ENCODE measurements around the gene PPFIBP2. TPM values are rescaled to one million over a fixed set of nuclear protein-coding genes. Genes with fewer than 3 reads are reported as not detected.

PPFIBP2 gene
- total RNA-seq, 2 experiments from 2014 or later = 33.1 to 34.7 TPM

- ChIA-PET CTCF (interaction anchor here (0.7 to 1.6 kb wide), 2 partner anchors 11 to 241 kb away, joined by 3 to 4 read pairs; no protein-coding TSS in a partner anchor), POLR2A (no interaction called here)
- H3K4me3 Mint-ChIP-seq = no peak overlapping the region
- H3K36me3 Mint-ChIP-seq (ENCODE audit: low read depth) = no peaks in the 10 kb centered on the region
- H3K4me1 Mint-ChIP-seq = no peaks in the 10 kb centered on the region
- H3K9me3 Mint-ChIP-seq = no peaks in the 10 kb centered on the region
- H3K27ac Mint-ChIP-seq = no peak overlapping the region
- DNase-seq = no peak
- peaks cover 23% of the 10 kb centered on the region for H3K27me3 Mint-ChIP-seq
Measured at GRCh38 chr11:7686761-7687160, 173.0 kb downstream of the PPFIBP2 start.

DNA sequence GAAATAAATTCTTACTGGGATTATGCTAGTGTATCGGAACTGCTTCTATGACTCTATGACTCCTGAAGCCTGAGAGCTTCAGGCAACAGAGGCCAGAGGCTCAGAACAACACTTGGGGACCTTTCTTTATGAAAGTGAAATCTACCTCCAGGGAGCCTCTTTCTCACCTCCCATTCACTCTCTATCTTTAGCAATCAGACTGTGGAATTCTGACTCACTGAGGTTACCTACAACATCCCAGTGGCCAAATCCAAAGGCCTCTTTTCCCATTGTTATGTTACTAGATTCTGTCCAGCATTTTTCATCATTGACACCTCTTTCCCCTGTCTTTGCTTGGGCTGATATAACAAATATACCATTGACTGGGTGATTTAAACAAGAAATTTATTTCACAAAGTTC lies 173.6 kb downstream of the PPFIBP2 start:
- ChIA-PET CTCF (interaction anchor here (0.7 to 1.6 kb wide), 3 partner anchors 11 to 242 kb away, joined by 3 to 4 read pairs (median 3); no protein-coding TSS in a partner anchor), POLR2A (no interaction called here)
- no peak overlapping the region for H3K4me3 Mint-ChIP-seq
- no peak for DNase-seq
- no peaks in the 10 kb centered on the region for H3K4me1 Mint-ChIP-seq
- no peaks in the 10 kb centered on the region for H3K9me3 Mint-ChIP-seq
- no peak overlapping the region for H3K27ac Mint-ChIP-seq
- no peaks in the 10 kb centered on the region for H3K36me3 Mint-ChIP-seq (ENCODE audit: low read depth)
- peaks cover 28% of the 10 kb centered on the region for H3K27me3 Mint-ChIP-seq

GRCh38 chr11:7688238-7688826 lies 174.5 kb downstream of the PPFIBP2 start:
- POLR2A ChIA-PET = no interaction called here
- H3K27me3 Mint-ChIP-seq = peaks cover 35% of the 10 kb centered on the region

DNA sequence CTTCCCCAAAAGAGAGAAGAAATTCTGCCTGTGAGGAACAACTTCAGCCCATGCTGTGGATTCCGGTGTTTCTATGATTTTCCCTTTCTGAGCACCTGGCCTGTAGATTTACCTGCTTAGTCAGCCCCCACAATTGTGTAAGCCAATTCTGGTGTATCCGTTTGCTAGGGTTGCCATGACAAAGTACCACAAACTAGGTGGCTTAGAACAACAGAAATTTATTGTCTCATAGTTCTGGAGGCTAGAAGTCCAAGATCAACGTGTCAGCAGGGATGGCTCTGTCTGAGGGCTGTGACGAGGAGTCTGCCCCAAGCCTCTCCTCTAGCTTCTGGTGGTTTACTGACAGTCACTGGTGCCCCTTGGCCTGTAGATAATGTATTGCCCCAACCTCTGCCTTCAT lies 175.4 kb downstream of the PPFIBP2 start:
- DNase-seq = no peak
- H3K27ac Mint-ChIP-seq = no peak overlapping the region
- no peak overlapping the region for H3K4me3 Mint-ChIP-seq
- H3K4me1 Mint-ChIP-seq = no peaks in the 10 kb centered on the region
- no peaks in the 10 kb centered on the region for H3K36me3 Mint-ChIP-seq (ENCODE audit: low read depth)
- ChIA-PET CTCF (no interaction called here), POLR2A (no interaction called here)
- H3K9me3 Mint-ChIP-seq = no peaks in the 10 kb centered on the region
- H3K27me3 Mint-ChIP-seq = peaks cover 44% of the 10 kb centered on the region

More at GRCh38 chr11:7688238-7688826, 174.5 kb downstream of the PPFIBP2 start:
- no peak overlapping the region for H3K4me3 Mint-ChIP-seq
- CTCF ChIA-PET = interaction anchor here (1.0 to 1.6 kb wide), 2 partner anchors 10 to 12 kb away, joined by 3 read pairs; no protein-coding TSS in a partner anchor
- H3K36me3 Mint-ChIP-seq (ENCODE audit: low read depth) = no peaks in the 10 kb centered on the region
- no peak overlapping the region for H3K27ac Mint-ChIP-seq
- H3K4me1 Mint-ChIP-seq = no peaks in the 10 kb centered on the region
- DNase-seq = peak; percentile 26
- no peaks in the 10 kb centered on the region for H3K9me3 Mint-ChIP-seq

DNA sequence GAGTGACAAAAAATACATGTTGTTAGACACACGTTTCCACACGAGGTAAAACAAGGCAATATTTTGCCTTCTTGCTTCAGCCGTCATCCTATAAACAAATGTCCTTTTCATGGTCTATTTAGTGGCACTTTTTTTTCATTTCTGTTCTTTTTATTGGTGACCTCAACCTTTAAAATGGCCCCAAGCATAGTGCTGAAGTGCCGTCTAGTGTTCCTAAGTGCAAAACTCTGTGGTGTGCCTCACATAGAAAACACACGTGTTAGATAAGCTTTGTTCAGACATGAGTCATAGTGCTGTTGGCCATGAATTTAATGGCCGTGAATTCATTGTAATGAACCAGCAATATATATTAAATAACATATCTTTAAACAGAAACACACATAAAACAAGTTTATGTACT lies 176.8 kb downstream of the PPFIBP2 start:
- no peak for DNase-seq
- no peaks in the 10 kb centered on the region for H3K36me3 Mint-ChIP-seq (ENCODE audit: low read depth)
- no peaks in the 10 kb centered on the region for H3K9me3 Mint-ChIP-seq
- CTCF ChIA-PET = no interaction called here
- H3K4me1 Mint-ChIP-seq = no peaks in the 10 kb centered on the region
- POLR2A ChIA-PET = no interaction called here
- peaks cover 42% of the 10 kb centered on the region for H3K27me3 Mint-ChIP-seq
- H3K4me3 Mint-ChIP-seq = no peak overlapping the region
- no peak overlapping the region for H3K27ac Mint-ChIP-seq

DNA sequence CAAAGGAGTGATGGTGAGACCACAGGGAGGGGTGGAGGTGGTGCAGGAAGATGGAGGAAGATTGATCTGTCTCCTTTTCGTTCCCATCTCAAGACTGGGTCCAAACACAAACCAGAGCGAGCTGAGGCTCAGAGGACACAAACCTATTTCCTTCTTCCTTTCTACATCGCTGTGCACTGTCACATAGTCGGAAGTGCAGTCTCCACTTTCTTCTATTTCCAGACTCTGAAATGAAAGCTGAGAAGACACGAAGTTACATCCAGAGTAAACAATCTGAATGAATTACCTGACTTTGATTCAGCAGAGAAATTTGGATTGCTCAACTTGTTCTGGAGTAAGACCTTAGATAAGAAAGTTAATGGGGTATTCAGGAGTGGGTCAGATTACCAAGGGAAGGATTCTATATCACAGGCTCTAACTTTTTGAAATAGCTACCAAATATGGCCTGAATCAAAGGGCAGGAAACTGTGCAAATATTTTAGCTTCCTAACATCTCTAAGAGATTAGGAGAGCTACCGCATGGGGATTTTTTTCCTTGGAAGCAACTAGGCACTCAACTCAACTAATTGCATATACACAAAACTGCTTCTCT lies 178.1 kb downstream of the PPFIBP2 start:
- CTCF ChIA-PET = no interaction called here
- DNase-seq = no peak
- Mint-ChIP-seq H3K27ac (no peak overlapping the region), H3K36me3 (ENCODE audit: low read depth) (no peaks in the 10 kb centered on the region), H3K27me3 (peaks cover 40% of the 10 kb centered on the region), H3K4me3 (no peak overlapping the region), H3K9me3 (no peaks in the 10 kb centered on the region), H3K4me1 (no peaks in the 10 kb centered on the region)
- POLR2A ChIA-PET = no interaction called here

DNA sequence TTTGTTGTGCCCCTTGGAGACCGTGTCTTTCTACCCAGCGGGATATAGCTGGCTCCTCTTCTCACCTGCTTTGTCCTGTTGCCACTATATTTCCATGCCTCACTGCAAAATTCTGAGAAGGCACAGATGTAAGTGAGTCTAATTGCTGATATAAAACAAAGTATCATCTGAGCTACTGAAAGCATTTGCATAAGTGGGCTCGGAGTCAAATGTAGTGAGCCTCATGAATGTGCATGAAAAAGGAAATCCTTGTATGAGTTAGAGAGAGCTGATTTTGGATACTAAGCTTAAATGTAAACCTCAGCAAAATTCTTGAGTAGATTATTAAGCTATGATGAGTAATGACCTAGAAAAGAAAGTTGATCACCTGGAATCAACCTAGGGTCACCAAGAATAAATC lies 178.6 kb downstream of the PPFIBP2 start:
- Mint-ChIP-seq H3K36me3 (ENCODE audit: low read depth) (no peaks in the 10 kb centered on the region), H3K27ac (no peak overlapping the region), H3K27me3 (peaks cover 41% of the 10 kb centered on the region), H3K9me3 (no peaks in the 10 kb centered on the region), H3K4me3 (no peak overlapping the region), H3K4me1 (no peaks in the 10 kb centered on the region)
- DNase-seq = no peak
- ChIA-PET CTCF (no interaction called here), POLR2A (no interaction called here)

GRCh38 chr11:7694235-7694634 lies 180.4 kb downstream of the PPFIBP2 start:
- Mint-ChIP-seq H3K27me3 (peaks cover 36% of the 10 kb centered on the region), H3K4me3 (no peak overlapping the region), H3K27ac (no peak overlapping the region), H3K9me3 (no peaks in the 10 kb centered on the region), H3K4me1 (no peaks in the 10 kb centered on the region), H3K36me3 (ENCODE audit: low read depth) (no peaks in the 10 kb centered on the region)
- POLR2A ChIA-PET = interaction anchor here (0.7 kb wide), 1 partner anchor 940 kb away, joined by 3 read pairs; no protein-coding TSS in a partner anchor
- DNase-seq = no peak
- CTCF ChIA-PET = interaction anchor here (0.6 to 1.2 kb wide), 5 partner anchors 27 to 913 kb away, joined by 3 to 4 read pairs (median 3); no protein-coding TSS in a partner anchor

DNA sequence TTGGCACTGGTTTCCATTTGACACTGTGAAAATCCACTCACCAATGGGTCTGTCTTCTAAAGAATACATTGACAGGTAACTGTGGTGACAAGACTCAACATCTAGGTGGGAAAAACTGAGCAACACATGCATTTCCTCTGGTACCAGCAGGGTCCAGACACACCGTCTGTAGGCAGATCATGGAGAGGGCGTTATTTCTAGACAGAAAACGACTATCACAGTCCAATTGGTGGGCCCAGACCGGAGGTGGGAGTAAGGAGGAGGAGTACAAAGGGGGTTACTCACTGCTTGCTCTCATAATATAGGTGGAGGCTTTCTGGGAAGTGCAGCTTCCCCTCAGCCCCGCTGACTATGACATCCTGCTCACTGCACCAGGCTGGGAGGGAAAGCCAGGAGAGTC lies 182.6 kb downstream of the PPFIBP2 start:
- Mint-ChIP-seq H3K4me3 (no peak overlapping the region), H3K9me3 (no peaks in the 10 kb centered on the region), H3K27ac (no peak overlapping the region), H3K4me1 (no peaks in the 10 kb centered on the region), H3K36me3 (ENCODE audit: low read depth) (no peaks in the 10 kb centered on the region), H3K27me3 (peaks cover 31% of the 10 kb centered on the region)
- DNase-seq = no peak
- CTCF ChIA-PET = interaction anchor here (0.9 kb wide), 1 partner anchor 344 kb away, joined by 4 read pairs; no protein-coding TSS in a partner anchor
- POLR2A ChIA-PET = no interaction called here

Other genes starting within 250 kb of the PPFIBP2 start
- not detected for gene OLFML1, start 28.5 kb upstream of the PPFIBP2 start, total RNA-seq
- gene CYB5R2, start 159.5 kb downstream of the PPFIBP2 start, total RNA-seq = under 1 TPM; 0.33 to 0.82 TPM
- not detected for gene OVCH2, start 192.5 kb downstream of the PPFIBP2 start, total RNA-seq

Measured in activated CD4-positive, alpha-beta T cell treated with anti-CD3 and anti-CD28 coated beads, Interleukin-2, amount 10 ng/mL, durations not matched to agents 7 days and 5 days (primary cell).